Testis (tissue), 3 donors: ENCODE data around the gene FHIT. TPM values are rescaled to one million over a fixed set of nuclear protein-coding genes. Genes with fewer than 3 reads are reported as not detected.

Source experiments
- DNase-seq: peaks from one replicate; pipeline ENCODE4 v3.0.0-alpha.2; 2019
- H3K27ac ChIP-seq, 2 donors: fragments of 200-600 bp; sonication (generic); one replicate each; pipeline ENCODE4 v1.5.1; 2019
- H3K27me3 ChIP-seq: fragments of 200-600 bp; sonication (generic); one replicate; pipeline ENCODE4 v1.5.1; 2019
- H3K36me3 ChIP-seq: fragments of 200-600 bp; sonication (generic); one replicate; pipeline ENCODE4 v1.5.1; 2017; ENCODE audit warnings: low read depth; ENCODE audit errors: missing control alignments
- H3K4me1 ChIP-seq: fragments of 200-600 bp; sonication (generic); one replicate; pipeline ENCODE4 v1.5.1; 2019
- H3K4me3 ChIP-seq, 2 donors: fragments of 200-600 bp; sonication (generic); one replicate each; pipeline ENCODE4 v1.5.1; 2017 to 2019
- H3K9me3 ChIP-seq: fragments of 200-600 bp; sonication (generic); one replicate; pipeline ENCODE4 v1.5.1; 2017
- POLR2A ChIP-seq: fragments of 450-650 bp; IDR thresholded peaks from one replicate; pipeline ENCODE4 v1.6.1; 2017; ENCODE audit warnings: antibody characterized with exemption, mild to moderate bottlenecking, moderate library complexity
- WGBS, 2 donors: methylation state at CpG; one replicate each; pipeline ENCODE4 v1.1.5; 2018; 5-methylcytosine and 5-hydroxymethylcytosine counted together
- intact Hi-C: fragments of 100-400 bp; cut with DNase I; formaldehyde crosslinking; loops from one replicate; pipeline ENCODE4 v1.15.1; 2023; ENCODE audit warnings: low total_unique reads
- polyA plus RNA-seq: library from polyadenylated mRNA; stranded (reverse); fragments of 350-450 nt; fragmentation: Illumina TruSeq; extraction: RNeasy Lipid Tissue Mini Kit (QIAGEN cat#74804); gene quantifications from one replicate; pipeline ENCODE4 v1.2.3, GENCODE V29; 2014; ENCODE audit warnings: low read depth, low replicate concordance; ENCODE audit not compliant: insufficient read depth
- total RNA-seq, 2 donors: library from RNA; depleted of rRNA; stranded (reverse); fragments of >200 nt; gene quantifications; one replicate each; pipeline ENCODE4 v1.2.3, GENCODE V29; 2016
- TF ChIP-seq, protein P1 (sequence below), 3 experiments: fragments of 450-650 bp in 2 of 3; fragments of 200-600 bp in 1 of 3; sonication (generic) in 1 of 3; IDR thresholded peaks; one replicate each; pipeline ENCODE4 v1.5.1; 2016 to 2019; ENCODE audit warnings: antibody characterized with exemption in 3 of 3, mild to moderate bottlenecking in 2 of 3, moderate library complexity in 1 of 3

The FHIT gene
- total and polyA plus RNA-seq, 3 donors from 2014 or later, result 10.1 to 29.6 (median 15.5) TPM

DNA sequence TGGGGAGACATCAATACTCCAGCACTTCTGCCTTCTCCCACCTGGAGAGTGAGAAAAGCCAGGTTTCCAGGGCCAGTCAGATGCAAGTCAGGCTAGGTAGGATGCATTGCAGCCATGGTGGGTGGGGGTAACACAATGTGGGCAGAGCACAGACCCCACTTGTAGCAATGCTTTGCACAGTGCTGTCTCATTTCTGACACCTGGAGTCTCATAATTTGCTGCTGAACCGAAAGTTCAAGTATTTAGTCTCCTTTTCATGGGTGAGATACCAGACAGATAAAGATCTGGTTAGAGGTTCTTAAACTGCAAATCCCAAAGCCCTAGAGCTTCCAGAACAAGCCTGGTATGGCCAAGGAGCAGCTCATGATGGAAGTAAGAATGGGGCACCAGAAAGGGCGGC is 1321.1 kb downstream of the FHIT start:
- no peaks in the 10 kb centered on the region for H3K4me1 ChIP-seq
- 90 to 94% methylated on average over 2 of the region's 2 CpGs for WGBS, 2 donors
- no peak overlapping the region for H3K27ac ChIP-seq
- no peak for DNase-seq
- H3K36me3 ChIP-seq, result no peaks in the 10 kb centered on the region
- intact Hi-C loops, result no loop called here
- TF ChIP-seq, protein P1, sequence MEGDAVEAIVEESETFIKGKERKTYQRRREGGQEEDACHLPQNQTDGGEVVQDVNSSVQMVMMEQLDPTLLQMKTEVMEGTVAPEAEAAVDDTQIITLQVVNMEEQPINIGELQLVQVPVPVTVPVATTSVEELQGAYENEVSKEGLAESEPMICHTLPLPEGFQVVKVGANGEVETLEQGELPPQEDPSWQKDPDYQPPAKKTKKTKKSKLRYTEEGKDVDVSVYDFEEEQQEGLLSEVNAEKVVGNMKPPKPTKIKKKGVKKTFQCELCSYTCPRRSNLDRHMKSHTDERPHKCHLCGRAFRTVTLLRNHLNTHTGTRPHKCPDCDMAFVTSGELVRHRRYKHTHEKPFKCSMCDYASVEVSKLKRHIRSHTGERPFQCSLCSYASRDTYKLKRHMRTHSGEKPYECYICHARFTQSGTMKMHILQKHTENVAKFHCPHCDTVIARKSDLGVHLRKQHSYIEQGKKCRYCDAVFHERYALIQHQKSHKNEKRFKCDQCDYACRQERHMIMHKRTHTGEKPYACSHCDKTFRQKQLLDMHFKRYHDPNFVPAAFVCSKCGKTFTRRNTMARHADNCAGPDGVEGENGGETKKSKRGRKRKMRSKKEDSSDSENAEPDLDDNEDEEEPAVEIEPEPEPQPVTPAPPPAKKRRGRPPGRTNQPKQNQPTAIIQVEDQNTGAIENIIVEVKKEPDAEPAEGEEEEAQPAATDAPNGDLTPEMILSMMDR (IDR thresholded peaks at IDR 0.05), result no peak
- TF ChIP-seq POLR2A, result no peak
- H3K4me3 ChIP-seq, result no peak overlapping the region
- no peaks in the 10 kb centered on the region for H3K9me3 ChIP-seq
- H3K27me3 ChIP-seq, result no peaks in the 10 kb centered on the region

DNA sequence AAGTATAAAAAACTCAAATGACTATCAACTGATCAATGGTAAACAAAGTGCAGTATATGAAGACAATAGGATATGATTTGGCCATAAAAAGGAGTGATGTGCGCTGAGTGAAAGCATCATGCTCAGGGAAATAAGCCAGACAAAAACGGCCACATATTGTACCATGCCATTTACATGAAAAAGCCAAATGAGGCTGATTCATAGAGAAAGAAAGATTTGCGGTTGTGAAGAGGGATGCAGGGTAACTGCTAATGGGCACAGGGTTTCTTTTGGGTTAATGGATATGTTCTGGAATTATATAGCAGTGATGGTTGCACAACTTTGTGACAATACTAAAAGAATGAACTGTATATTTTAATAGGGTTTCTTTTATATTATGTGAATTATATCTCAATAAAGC is 1324.2 kb downstream of the FHIT start:
- WGBS, 2 donors, result 92 to 93% methylated on average over 3 of the region's 3 CpGs
- no peak overlapping the region for H3K4me3 ChIP-seq
- H3K27me3 ChIP-seq, result no peaks in the 10 kb centered on the region
- no peaks in the 10 kb centered on the region for H3K4me1 ChIP-seq
- H3K36me3 ChIP-seq, result no peaks in the 10 kb centered on the region
- H3K9me3 ChIP-seq, result no peaks in the 10 kb centered on the region
- no peak for DNase-seq
- TF ChIP-seq, protein P1 (IDR thresholded peaks at IDR 0.05), result no peak
- TF ChIP-seq POLR2A, result no peak
- H3K27ac ChIP-seq, result no peak overlapping the region
- intact Hi-C loops, result no loop called here

DNA sequence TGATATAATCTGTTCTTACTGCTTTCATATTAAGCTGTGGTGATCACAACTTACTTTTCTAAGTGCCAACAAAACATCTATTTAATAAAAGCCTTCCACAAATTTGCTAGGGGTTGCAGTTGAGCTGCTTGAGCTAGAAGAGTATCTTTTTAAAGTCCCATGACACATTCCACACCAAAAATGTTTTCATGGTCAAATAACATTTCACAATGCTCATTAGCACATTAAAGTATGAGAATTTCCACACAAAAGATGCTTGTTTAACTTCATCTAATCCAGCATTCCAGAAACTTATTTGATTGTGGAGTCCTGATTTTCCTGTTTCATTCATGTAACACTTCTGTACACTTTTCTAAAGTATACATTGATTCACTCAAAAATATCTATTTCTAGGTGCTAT is 1325.3 kb downstream of the FHIT start:
- Histone ChIP-seq H3K4me3 (no peak overlapping the region), H3K27me3 (no peaks in the 10 kb centered on the region), H3K36me3 (no peaks in the 10 kb centered on the region), H3K27ac (no peak overlapping the region), H3K4me1 (no peaks in the 10 kb centered on the region), H3K9me3 (no peaks in the 10 kb centered on the region)
- no peak for DNase-seq
- TF ChIP-seq, protein P1 (IDR thresholded peaks at IDR 0.05), result no peak
- no peak for TF ChIP-seq POLR2A
- intact Hi-C loops, result no loop called here

GRCh38 chr3:59922192-59922591 is 1329.1 kb downstream of the FHIT start:
- no peaks in the 10 kb centered on the region for H3K36me3 ChIP-seq
- no peaks in the 10 kb centered on the region for H3K9me3 ChIP-seq
- no peak overlapping the region for H3K27ac ChIP-seq
- no peak overlapping the region for H3K4me3 ChIP-seq
- no peaks in the 10 kb centered on the region for H3K27me3 ChIP-seq
- 86 to 87% methylated on average over 7 of the region's 7 CpGs for WGBS, 2 donors
- no peak for DNase-seq
- H3K4me1 ChIP-seq, result no peaks in the 10 kb centered on the region
- intact Hi-C loops, result no loop called here
- TF ChIP-seq POLR2A, result no peak

DNA sequence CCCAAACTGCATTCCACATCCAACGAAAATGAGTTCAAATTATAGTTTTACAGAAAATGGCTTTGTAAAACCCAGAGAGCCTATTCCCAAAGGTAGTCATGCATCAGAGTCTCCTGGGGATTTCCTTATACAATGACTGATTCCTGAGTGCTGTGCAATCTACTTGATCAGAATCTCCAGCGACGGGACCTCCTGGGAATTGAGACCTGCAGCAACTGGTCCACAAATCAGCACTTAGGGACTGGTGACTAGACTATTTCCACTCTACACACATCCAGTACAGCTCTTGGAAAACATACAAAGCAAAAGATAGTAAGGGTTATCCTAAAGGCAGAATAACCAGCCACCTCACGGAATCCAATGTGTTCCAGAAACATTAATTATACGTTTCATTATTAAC is 1330.4 kb downstream of the FHIT start:
- Histone ChIP-seq H3K27me3 (no peaks in the 10 kb centered on the region), H3K36me3 (no peaks in the 10 kb centered on the region), H3K27ac (no peak overlapping the region), H3K9me3 (no peaks in the 10 kb centered on the region), H3K4me3 (no peak overlapping the region), H3K4me1 (no peaks in the 10 kb centered on the region)
- WGBS, 2 donors, result 71 to 80% methylated on average over 5 of the region's 5 CpGs
- TF ChIP-seq, protein P1 (IDR thresholded peaks at IDR 0.05), result no peak
- no peak for TF ChIP-seq POLR2A
- intact Hi-C loops, result no loop called here
- DNase-seq, result no peak
